Nephron (organoid): ENCODE measurements around the gene ATP6V1B1.

Source experiments
- H3K27ac Mint-ChIP-seq, 3 experiments: 2 replicates each; pipeline ENCODE4 v1.8.0; 2020; ENCODE audit warnings: mixed read lengths in 3 of 3, mild to moderate bottlenecking in 2 of 3, moderate library complexity in 1 of 3
- H3K27me3 Mint-ChIP-seq: 2 replicates; pipeline ENCODE4 v1.8.0; 2021; ENCODE audit warnings: low read depth, mild to moderate bottlenecking, moderate library complexity, mixed read lengths
- H3K36me3 Mint-ChIP-seq: 2 replicates; pipeline ENCODE4 v1.8.0; 2020; ENCODE audit warnings: low read depth, mixed read lengths
- H3K4me1 Mint-ChIP-seq: 2 replicates; pipeline ENCODE4 v1.8.0; 2020; ENCODE audit warnings: mixed read lengths
- H3K4me3 Mint-ChIP-seq, 3 experiments: 2 replicates each; pipeline ENCODE4 v1.8.0; 2020; ENCODE audit warnings: mild to moderate bottlenecking in 3 of 3, mixed read lengths in 3 of 3, moderate library complexity in 2 of 3
- H3K9me3 Mint-ChIP-seq: 2 replicates; pipeline ENCODE4 v1.8.0; 2020; ENCODE audit warnings: mixed read lengths
- TF ChIP-seq, protein P1 (sequence below), 3 experiments: fragments of 200-600 bp; sonication (generic); IDR thresholded peaks; one replicate each; pipeline ENCODE4 v1.5.0; 2021; ENCODE audit warnings: antibody characterized with exemption in 3 of 3; ENCODE audit not compliant: unreplicated experiment in 3 of 3

The ATP6V1B1 gene

DNA sequence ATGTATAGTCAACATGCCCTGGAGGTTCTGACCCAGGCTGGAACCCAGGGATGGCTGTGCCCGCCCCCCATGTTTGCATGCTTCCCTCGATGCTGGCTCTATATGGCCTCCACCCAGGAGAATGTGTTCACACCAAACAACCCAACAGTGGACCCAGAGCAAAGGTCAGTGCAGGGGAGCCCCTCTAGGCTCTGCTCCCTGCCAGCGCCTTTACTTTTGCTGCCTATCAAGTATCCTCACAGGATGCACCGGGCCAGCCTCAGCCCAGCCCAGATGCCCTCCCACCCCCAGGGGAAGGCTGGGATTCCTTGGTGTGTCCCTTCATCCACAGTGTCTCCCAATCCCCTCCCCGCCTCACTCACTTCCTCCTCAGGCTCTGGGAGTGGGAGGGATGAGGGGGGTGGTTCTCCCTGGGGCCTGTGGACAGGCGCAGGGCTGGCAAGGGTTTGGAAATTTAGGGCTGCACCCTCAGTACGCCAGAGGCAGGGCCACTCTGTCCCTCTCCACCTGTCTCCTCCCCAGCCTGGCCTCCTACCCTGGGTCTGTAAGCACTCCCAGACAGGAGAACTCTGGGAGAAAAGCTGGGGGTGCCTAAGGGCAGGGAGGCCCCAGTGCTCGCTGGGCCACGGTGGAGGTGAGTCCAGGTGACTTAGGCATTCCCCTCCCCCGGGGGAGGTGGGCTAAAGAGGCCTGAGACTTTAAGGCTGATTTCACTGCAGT, 2.3 kb downstream of the ATP6V1B1 start:
- H3K27ac Mint-ChIP-seq, result peak overlapping the region in 1 of 3 experiments; percentile 82
- peaks cover 15% of the 10 kb centered on the region for H3K4me1 Mint-ChIP-seq
- peaks cover 69% of the 10 kb centered on the region for H3K27me3 Mint-ChIP-seq
- TF ChIP-seq, protein P1, sequence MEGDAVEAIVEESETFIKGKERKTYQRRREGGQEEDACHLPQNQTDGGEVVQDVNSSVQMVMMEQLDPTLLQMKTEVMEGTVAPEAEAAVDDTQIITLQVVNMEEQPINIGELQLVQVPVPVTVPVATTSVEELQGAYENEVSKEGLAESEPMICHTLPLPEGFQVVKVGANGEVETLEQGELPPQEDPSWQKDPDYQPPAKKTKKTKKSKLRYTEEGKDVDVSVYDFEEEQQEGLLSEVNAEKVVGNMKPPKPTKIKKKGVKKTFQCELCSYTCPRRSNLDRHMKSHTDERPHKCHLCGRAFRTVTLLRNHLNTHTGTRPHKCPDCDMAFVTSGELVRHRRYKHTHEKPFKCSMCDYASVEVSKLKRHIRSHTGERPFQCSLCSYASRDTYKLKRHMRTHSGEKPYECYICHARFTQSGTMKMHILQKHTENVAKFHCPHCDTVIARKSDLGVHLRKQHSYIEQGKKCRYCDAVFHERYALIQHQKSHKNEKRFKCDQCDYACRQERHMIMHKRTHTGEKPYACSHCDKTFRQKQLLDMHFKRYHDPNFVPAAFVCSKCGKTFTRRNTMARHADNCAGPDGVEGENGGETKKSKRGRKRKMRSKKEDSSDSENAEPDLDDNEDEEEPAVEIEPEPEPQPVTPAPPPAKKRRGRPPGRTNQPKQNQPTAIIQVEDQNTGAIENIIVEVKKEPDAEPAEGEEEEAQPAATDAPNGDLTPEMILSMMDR (IDR thresholded peaks at IDR 0.05; ENCODE audit: unreplicated experiment in 3 of 3), result no peak
- H3K36me3 Mint-ChIP-seq, result no peaks in the 10 kb centered on the region
- no peaks in the 10 kb centered on the region for H3K9me3 Mint-ChIP-seq
- H3K4me3 Mint-ChIP-seq, result peak overlapping the region in 1 of 3 experiments; percentile 57

DNA sequence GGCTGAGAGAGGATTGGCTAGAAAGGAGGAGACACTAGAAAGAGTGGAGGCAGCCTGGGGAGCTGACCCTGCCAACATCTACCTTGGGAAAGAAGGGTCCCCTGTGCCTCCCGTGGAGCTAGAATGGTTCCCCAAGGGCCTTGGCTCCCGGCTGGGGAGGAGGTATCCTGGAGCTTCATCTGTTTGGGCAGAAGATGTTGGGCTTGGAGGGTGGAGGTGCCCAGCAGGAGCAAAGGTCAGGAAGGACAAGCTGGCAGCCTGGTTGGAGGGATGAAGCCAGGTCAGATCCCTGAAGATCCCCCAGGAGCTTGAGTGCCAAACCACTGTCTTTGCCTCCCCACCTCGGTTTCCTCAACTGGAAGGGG, 2.9 kb downstream of the ATP6V1B1 start:
- H3K27me3 Mint-ChIP-seq, result peaks cover 70% of the 10 kb centered on the region
- peak overlapping the region in 1 of 3 experiments; percentile 57 for H3K4me3 Mint-ChIP-seq
- TF ChIP-seq, protein P1 (IDR thresholded peaks at IDR 0.05; ENCODE audit: unreplicated experiment in 3 of 3), result no peak
- H3K9me3 Mint-ChIP-seq, result no peaks in the 10 kb centered on the region
- peak overlapping the region in 1 of 3 experiments; percentile 75 for H3K27ac Mint-ChIP-seq
- H3K36me3 Mint-ChIP-seq, result no peaks in the 10 kb centered on the region
- peaks cover 12% of the 10 kb centered on the region for H3K4me1 Mint-ChIP-seq

DNA sequence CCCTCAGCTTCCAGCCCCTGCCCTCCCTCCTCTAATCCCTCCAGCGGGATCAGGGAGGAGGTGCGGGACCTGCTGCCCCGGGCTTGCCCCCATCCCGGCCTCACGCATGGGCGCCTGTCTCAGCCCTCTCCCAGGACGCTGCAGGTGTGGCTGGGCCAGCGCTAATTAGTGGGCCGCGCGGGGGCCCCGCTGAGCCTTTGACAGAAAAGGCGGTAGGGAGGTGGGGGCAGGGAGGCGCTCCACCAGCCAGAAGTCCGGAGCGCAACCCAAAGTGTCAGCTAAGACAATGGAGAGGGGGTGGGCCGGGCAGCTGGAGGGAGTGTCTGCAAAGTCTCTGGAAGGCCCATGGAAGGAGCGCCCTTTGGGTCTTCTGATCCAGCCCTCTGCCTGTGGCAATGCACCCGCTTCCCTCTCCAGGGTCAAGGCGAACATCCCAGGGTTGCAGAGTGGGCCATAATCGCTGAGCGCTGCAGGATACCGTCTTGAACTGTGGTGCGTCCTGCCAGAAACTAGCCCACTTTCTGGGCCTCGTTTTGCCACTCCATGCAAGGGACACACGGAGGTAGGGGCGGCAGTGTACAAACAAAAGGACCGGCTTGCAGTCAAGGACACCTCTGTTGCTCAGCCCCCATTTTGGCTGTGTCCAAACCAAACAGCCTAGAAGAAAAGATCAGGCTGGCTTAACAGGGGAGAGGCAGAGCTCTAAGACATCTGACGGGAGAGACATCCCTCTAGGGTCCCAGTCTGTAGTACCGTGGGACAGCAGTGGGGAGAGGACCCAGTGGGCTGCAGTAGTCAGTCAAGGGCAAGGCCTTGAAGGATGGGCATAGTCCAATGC, 3.5 kb downstream of the ATP6V1B1 start:
- no peaks in the 10 kb centered on the region for H3K36me3 Mint-ChIP-seq
- no peaks in the 10 kb centered on the region for H3K9me3 Mint-ChIP-seq
- peaks cover 12% of the 10 kb centered on the region for H3K4me1 Mint-ChIP-seq
- TF ChIP-seq, protein P1 (IDR thresholded peaks at IDR 0.05; ENCODE audit: unreplicated experiment in 3 of 3), result no peak
- no peak overlapping the region for H3K4me3 Mint-ChIP-seq
- H3K27me3 Mint-ChIP-seq, result peaks cover 77% of the 10 kb centered on the region
- H3K27ac Mint-ChIP-seq, result no peak overlapping the region

DNA sequence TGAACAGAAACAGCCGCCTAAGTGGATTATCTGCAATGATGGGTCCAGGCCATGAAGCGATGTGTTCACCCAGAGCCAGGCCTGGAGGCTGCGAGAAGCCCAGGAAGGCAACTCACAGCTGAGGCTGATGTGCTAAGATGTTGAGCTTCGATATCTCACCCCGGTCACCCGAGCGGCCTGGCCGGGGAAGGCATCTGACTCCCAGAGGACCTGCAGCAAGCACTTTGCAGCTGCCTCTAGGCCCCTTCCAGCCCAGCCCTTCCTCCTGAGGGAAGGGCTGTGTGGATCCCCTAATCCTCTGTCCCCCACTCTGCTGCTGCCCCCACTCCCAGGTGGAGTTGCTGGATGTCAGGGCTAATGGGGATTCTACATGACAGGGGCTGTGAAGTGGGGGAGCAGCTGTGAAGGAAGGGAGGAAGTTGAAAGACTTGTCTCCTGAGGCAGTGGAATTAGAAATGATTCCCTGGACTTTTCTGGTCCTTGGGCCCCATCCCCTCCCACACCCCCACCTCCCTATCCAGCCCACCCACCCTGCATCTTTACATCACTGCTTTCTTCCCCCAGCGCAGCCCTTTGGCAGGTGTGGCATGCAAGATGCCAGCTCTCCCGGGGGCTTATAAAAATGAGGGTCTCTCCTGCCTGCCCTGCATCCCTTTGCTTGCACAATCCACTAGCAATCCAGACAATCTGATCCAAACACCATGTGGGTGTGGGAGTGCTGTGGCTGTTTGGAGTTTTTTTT, 4.3 kb downstream of the ATP6V1B1 start:
- Mint-ChIP-seq H3K27me3 (peaks cover 75% of the 10 kb centered on the region), H3K4me1 (peaks cover 11% of the 10 kb centered on the region), H3K36me3 (no peaks in the 10 kb centered on the region), H3K27ac (no peak overlapping the region), H3K4me3 (no peak overlapping the region), H3K9me3 (no peaks in the 10 kb centered on the region)
- TF ChIP-seq, protein P1 (IDR thresholded peaks at IDR 0.05; ENCODE audit: unreplicated experiment in 3 of 3), result no peak

DNA sequence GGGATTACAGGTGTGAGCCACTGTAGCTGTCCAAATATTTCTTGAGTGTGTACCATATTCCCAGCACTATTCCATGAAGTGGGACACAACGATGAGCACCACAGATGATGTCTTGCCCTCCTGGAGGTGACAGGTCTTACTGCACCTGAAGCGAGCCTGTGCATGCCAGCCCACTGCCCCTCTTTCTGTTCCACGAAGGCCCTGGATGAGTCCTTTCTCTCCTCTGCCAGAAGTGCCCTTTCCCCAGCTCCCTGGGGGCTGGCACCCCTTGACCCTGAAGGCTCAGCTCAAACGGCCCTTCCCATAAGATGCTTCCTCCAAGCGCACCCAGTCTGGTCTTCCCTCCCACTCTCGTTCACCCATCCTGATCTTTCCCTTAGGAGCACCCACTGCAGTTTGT, 5.5 kb downstream of the ATP6V1B1 start:
- Mint-ChIP-seq H3K27ac (no peak overlapping the region), H3K4me1 (peaks cover 7% of the 10 kb centered on the region), H3K4me3 (no peak overlapping the region), H3K36me3 (no peaks in the 10 kb centered on the region), H3K27me3 (peaks cover 80% of the 10 kb centered on the region), H3K9me3 (no peaks in the 10 kb centered on the region)
- TF ChIP-seq, protein P1 (IDR thresholded peaks at IDR 0.05; ENCODE audit: unreplicated experiment in 3 of 3), result no peak
